ENCODE results near the gene SSBP3.

SSBP3 gene

DNA sequence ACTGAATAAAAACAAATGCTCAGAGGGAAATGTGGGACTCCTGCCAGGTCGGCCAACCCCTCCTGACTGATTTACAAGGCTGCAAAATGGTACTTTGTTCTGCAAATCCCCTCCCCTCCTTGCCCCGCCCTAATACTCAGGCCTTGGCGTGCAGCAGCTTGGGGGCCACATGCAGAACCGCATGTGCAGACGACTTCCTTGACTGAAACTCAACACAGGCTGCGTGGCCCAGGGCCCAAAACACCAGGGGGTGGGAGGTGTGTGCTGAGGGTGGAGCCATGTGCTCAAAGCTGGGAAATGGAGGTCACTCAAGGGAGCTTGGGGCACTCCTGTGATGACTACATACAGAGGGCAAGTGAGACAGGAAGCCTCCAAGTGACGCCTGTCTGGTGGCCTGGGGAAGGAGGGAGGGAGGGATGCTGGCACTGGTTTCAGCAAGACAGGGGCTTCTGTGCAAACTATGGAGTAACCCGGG lies 119.0 kb downstream of the SSBP3 start:
- TF ChIP-seq ZFX (IDR thresholded peaks at IDR 0.05; ENCODE audit: borderline replicate concordance) = no peak
- TF ChIP-seq, protein P1, sequence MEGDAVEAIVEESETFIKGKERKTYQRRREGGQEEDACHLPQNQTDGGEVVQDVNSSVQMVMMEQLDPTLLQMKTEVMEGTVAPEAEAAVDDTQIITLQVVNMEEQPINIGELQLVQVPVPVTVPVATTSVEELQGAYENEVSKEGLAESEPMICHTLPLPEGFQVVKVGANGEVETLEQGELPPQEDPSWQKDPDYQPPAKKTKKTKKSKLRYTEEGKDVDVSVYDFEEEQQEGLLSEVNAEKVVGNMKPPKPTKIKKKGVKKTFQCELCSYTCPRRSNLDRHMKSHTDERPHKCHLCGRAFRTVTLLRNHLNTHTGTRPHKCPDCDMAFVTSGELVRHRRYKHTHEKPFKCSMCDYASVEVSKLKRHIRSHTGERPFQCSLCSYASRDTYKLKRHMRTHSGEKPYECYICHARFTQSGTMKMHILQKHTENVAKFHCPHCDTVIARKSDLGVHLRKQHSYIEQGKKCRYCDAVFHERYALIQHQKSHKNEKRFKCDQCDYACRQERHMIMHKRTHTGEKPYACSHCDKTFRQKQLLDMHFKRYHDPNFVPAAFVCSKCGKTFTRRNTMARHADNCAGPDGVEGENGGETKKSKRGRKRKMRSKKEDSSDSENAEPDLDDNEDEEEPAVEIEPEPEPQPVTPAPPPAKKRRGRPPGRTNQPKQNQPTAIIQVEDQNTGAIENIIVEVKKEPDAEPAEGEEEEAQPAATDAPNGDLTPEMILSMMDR (IDR thresholded peaks at IDR 0.05) = no peak
- H3K27ac ChIP-seq = no peak overlapping the region

DNA sequence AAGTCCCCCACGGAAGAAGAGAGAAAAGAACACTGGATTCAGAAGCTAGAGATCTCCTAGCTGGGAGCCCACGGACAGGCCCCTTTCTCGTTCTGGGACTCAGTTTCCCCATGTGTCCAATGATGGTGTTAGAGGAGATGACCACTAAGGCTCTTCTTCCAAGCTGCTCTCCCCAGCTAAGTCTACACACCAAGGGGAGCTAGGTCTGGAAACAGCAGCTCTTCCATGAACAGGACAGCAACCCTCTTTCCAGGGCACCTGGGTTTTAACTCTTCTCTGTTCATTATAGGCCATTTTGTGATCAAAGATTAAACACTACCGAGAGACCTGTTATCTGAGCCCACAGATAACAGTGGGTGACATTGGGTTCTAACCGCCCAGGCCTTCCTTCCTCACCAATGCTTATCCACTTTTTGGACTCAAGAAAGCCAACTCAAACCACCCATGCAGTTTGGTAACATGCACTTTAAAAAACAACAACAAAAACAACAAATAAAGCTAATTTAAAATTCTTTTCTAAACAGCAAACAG lies 120.3 kb downstream of the SSBP3 start:
- TF ChIP-seq, protein P1 (IDR thresholded peaks at IDR 0.05) = no peak
- no peak for TF ChIP-seq ZFX (IDR thresholded peaks at IDR 0.05; ENCODE audit: borderline replicate concordance)
- H3K27ac ChIP-seq = no peak overlapping the region

DNA sequence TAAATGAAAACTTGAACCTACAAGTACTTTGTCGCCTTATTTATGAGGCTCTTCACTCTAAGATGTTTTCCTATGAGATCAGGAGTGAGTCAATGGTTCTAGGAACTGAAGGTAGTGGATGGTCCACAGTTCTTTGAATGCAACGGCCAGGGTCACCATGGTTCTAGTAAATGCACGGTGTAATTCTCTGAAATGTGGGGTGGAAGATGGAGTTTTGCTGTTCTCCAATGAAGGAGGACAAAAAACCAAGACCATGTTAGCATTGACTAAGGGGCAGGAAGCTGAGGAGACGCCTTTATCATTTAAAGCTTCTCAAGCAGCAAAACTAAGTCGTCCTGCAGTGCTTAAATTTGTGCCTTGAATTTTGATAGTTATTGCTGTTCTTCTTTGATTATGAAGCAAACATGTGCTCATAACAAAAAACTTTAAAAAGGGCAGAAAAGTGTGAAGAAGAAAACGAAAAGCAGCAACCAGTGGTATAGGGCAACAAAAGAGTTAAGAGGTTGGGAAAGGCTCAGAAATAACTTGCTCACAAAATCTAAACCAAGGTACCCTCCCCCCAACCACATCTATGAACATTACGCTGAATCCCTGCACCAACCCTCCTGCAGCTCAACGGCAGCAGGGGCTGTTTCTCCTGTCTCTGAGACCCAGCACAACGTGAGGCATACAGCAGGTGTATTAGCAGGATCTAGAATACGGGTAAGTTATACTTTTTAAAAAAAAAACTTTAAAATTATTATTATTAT lies 121.2 kb downstream of the SSBP3 start:
- no peak for TF ChIP-seq ZFX (IDR thresholded peaks at IDR 0.05; ENCODE audit: borderline replicate concordance)
- TF ChIP-seq, protein P1 (IDR thresholded peaks at IDR 0.05) = no peak
- no peak overlapping the region for H3K27ac ChIP-seq

DNA sequence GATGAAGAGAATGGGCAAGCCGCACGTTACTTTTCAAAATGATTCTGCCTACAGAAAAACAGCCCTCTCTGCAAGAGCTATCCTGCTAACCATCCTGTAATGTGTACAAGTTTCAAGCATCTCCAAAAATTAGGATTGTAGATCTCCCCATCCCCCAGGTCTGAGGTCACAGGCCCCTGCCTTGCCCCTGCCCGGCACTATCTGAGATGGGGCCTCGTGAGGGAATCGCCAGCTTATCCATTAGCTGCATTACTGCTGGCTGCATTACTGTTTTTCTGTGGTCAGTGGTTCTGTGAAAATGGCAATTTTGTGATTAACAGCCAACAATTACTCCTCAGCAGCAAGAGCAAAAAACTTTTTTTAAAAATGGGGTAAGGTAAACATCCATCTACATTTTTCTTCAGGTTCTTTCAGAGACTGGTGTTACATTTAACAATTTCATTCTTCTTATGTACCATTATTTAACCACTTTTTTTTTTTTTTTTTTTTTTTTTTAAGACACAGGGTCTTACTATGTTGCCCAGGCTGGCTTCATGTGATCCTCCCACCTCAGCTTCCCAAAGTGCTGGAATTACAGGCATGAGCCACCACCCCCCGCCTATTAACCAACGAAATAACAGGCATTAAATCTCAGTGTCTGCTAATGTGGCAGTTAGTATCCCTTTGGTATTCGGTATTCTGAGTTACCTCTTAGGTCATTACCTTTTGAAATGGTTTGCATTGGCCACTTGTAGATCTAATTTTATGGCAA lies 122.4 kb downstream of the SSBP3 start:
- TF ChIP-seq, protein P1 (IDR thresholded peaks at IDR 0.05) = no peak
- TF ChIP-seq ZFX (IDR thresholded peaks at IDR 0.05; ENCODE audit: borderline replicate concordance) = no peak
- H3K27ac ChIP-seq = no peak overlapping the region

DNA sequence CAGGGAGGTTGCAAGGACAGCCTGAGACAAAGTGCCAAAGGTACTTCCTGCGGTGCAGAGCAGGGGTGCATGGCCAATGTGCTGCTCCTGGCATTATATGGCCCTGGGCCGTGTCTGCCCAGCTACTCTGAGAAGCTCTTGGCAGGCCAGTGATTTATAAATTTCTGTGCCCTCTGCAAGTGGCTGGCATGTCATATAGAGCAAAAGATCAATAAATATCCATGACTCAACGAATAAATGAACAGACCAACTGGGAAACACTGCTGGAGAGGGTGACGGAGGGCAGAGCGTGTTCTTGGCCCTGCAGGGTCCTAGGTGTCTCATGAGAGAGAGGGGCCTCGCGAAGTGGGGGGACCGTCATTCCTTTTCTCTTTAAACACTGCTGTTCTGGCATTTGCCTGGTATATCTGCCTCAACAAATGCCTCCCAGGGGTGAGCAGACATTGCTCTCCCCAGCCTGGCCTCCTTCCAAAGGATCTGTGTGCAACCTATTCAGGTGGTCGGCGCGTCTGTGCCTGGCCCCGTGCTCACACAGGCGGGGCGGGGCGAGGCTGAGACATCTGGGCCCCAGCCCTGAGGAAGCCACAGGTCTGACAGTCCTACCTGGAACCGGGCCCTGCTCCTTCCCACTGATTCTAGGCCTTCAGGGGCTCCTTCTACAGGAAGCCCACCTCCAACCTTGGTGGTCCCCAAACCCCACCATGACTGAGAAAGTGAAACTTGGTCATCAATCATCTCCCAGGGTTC lies 123.9 kb downstream of the SSBP3 start:
- no peak for TF ChIP-seq ZFX (IDR thresholded peaks at IDR 0.05; ENCODE audit: borderline replicate concordance)
- TF ChIP-seq, protein P1 (IDR thresholded peaks at IDR 0.05) = no peak
- no peak overlapping the region for H3K27ac ChIP-seq

DNA sequence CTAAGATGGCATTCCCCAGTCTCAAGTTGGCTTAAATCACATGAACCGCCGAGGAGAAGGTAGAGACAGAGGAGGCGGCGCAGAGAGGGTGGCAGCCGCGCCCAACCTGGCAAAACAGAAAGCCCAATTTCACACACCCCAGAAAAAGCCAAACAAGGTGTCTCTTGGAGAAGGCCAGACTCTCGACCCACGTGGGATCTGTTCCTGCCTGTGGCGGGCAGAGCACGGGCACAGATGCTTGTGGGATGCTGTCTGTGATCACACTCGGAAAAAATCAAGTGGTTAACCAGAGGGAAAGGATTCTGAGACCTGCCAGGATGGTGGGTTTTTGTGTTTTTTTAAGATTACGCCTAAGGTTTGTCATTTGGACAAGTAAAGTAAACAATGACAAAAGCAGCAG lies 125.5 kb downstream of the SSBP3 start:
- TF ChIP-seq, protein P1 (IDR thresholded peaks at IDR 0.05) = no peak
- no peak for TF ChIP-seq ZFX (IDR thresholded peaks at IDR 0.05; ENCODE audit: borderline replicate concordance)
- no peak overlapping the region for H3K27ac ChIP-seq
